ENCODE results near the gene FBLIM1. TPM values are rescaled to one million over a fixed set of nuclear protein-coding genes. Genes with fewer than 3 reads are reported as not detected.

Gene FBLIM1
- total RNA-seq, 1 donor from 2014 or later = 89.1 TPM

- DNase-seq = no peak
- H3K4me3 ChIP-seq = no peak overlapping the region
- peaks cover 27% of the 10 kb centered on the region for H3K4me1 ChIP-seq
- intact Hi-C loops (cut with micrococcal nuclease) = no loop called here
- H3K27ac ChIP-seq (replicated peaks) = no peak overlapping the region
- H3K27me3 ChIP-seq (ENCODE audit: low read depth) = no peaks in the 10 kb centered on the region
- no peaks in the 10 kb centered on the region for H3K36me3 ChIP-seq
- TF ChIP-seq, protein P1, sequence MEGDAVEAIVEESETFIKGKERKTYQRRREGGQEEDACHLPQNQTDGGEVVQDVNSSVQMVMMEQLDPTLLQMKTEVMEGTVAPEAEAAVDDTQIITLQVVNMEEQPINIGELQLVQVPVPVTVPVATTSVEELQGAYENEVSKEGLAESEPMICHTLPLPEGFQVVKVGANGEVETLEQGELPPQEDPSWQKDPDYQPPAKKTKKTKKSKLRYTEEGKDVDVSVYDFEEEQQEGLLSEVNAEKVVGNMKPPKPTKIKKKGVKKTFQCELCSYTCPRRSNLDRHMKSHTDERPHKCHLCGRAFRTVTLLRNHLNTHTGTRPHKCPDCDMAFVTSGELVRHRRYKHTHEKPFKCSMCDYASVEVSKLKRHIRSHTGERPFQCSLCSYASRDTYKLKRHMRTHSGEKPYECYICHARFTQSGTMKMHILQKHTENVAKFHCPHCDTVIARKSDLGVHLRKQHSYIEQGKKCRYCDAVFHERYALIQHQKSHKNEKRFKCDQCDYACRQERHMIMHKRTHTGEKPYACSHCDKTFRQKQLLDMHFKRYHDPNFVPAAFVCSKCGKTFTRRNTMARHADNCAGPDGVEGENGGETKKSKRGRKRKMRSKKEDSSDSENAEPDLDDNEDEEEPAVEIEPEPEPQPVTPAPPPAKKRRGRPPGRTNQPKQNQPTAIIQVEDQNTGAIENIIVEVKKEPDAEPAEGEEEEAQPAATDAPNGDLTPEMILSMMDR (IDR thresholded peaks at IDR 0.05; ENCODE audit: borderline replicate concordance) = no peak
- H3K9me3 ChIP-seq (replicated peaks) = no peaks in the 10 kb centered on the region
Measured at GRCh38 chr1:15796086-15796462, 37.5 kb downstream of the FBLIM1 start.

DNA sequence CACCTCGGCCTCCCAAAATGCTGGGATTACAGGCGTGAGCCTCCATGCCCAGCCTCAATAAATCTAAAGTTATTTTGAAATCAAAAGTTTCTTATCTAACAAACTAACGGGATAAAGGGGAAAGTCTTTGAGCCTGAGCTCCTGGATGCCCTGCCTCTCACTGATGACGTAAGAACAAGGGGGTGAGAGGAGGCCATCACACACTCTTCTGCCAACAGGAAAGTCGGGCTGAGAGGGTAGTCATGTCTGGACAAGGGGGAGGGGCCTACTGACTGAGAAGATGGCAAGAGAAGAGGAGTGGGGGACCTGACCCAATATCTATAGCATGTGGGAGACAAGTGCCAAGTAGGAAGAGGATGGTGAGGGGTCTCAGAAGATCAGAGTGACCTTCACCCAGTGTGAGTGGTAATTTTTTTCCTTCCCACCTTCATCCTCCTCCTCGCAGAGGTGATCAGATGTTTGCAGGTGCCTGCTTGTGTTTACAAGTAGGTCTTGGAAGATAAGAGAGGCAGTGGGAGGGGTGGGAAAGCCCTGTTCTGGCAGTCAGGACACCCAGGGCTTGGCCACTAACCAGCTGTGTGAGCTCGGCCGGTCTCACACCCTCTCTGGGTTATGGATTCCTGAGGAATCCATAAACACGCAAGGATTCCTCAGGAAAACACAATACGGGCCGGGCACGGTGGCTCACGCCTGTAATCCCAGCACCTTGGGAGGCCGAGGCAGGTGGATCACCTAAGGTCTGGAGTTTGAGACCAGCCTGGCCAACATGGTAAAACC, 39.2 kb downstream of the FBLIM1 start:
- H3K36me3 ChIP-seq = no peaks in the 10 kb centered on the region
- H3K4me1 ChIP-seq = peaks cover 27% of the 10 kb centered on the region
- intact Hi-C loops (cut with micrococcal nuclease) = no loop called here
- no peaks in the 10 kb centered on the region for H3K27me3 ChIP-seq (ENCODE audit: low read depth)
- H3K9me3 ChIP-seq (replicated peaks) = no peaks in the 10 kb centered on the region
- no peak for DNase-seq
- no peak overlapping the region for H3K4me3 ChIP-seq
- no peak overlapping the region for H3K27ac ChIP-seq (replicated peaks)
- TF ChIP-seq, protein P1 (IDR thresholded peaks at IDR 0.05; ENCODE audit: borderline replicate concordance) = no peak

DNA sequence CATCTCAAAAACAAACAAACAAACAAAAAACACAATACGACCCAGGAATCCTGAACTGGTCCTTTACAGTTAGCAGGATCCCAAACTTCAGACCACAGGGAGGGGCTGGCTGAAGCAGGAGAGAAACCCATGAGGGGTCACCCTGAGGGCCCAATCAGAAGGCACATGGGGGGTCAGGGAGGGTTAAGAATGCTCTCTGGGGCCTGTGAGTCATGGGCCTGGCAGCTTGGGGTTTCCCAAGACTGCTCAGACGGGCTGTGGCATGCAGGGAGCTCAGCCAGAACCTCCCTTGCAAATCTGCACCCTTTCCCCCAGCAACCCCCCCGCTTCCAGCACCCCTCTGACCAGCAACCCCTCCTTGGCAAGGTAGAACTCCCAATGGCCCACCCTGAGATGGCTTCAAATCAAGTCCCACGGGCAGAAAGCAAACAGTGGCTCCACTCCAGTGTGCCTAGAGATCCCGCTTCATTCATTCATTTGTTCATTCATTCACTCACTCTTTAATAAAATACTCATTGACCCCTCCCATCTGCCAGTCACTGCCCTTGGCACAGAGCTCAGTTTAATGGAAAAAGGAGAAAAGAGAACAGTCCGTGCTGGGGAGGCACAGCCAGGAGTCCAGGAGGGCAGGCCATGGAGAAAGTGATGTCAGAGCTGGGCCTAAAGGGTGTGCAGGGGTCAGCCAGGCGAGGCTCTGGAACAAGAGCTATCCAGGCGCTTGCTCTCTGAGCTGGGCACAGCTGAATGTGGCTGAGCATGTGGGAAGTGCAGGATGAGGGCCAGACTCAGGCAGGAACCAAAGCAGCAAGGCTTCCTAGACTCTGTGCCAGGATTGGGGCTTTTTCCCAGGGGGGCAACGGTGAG, 40.6 kb downstream of the FBLIM1 start:
- no peaks in the 10 kb centered on the region for H3K27me3 ChIP-seq (ENCODE audit: low read depth)
- peaks cover 27% of the 10 kb centered on the region for H3K4me1 ChIP-seq
- intact Hi-C loops (cut with micrococcal nuclease) = no loop called here
- H3K9me3 ChIP-seq (replicated peaks) = no peaks in the 10 kb centered on the region
- peak; percentile 23 for DNase-seq
- no peaks in the 10 kb centered on the region for H3K36me3 ChIP-seq
- no peak overlapping the region for H3K27ac ChIP-seq (replicated peaks)
- TF ChIP-seq, protein P1 (IDR thresholded peaks at IDR 0.05; ENCODE audit: borderline replicate concordance) = no peak
- H3K4me3 ChIP-seq = no peak overlapping the region

DNA sequence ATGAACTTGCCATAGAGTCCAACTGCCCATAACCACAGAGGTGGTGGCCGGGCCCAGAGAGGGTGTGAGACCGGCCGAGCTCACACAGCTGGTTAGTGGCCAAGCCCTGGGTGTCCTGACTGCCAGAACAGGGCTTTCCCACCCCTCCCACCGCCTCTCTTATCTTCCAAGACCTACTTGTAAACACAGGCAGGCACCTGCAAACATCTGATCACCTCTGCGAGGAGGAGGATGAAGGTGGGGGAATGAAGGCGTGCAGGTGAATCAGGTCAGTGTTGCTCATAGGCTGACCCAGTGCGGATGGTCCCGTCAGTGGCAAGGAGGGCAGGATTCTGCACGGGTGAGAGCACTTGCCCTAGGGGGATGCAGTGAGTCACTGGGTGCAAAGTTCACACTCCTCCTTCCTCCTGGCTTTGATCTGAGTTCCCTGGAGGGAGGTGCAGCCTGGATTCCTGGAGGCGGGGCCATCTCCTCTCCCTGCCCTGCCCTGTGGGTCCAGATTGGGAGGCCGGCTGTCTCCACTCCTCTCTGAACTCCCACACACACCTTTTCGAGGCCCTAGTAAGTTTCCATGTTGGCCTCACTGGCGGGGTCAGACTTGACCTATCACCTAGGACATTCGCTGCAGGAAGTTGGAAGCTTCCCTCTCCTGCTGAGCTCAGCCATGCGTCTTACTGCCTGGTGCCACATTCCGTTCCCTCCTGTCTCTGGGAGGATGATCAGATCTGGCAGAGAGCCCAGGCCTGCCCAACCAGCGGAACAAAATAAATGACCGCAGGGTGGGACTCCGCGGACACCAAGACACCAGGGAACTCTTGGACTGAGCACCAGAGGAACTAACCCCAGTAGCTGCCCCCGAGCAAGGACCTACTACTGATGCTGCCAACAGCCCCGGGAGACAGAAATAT, 41.6 kb downstream of the FBLIM1 start:
- Histone ChIP-seq H3K4me1 (peaks cover 27% of the 10 kb centered on the region), H3K4me3 (no peak overlapping the region), H3K9me3 (replicated peaks) (no peaks in the 10 kb centered on the region), H3K27me3 (ENCODE audit: low read depth) (no peaks in the 10 kb centered on the region), H3K36me3 (no peaks in the 10 kb centered on the region), H3K27ac (replicated peaks) (no peak overlapping the region)
- DNase-seq = no peak
- intact Hi-C loops (cut with micrococcal nuclease) = no loop called here
- TF ChIP-seq, protein P1 (IDR thresholded peaks at IDR 0.05; ENCODE audit: borderline replicate concordance) = no peak
